ENCODE measurements around the gene PRCC. TPM values are rescaled to one million over a fixed set of nuclear protein-coding genes. Genes with fewer than 3 reads are reported as not detected.

PRCC gene
- total RNA-seq, 1 donor from 2014 or later = 79.1 TPM

- peak overlapping the region; percentile 96 for H3K27ac Mint-ChIP-seq
- H3K4me1 Mint-ChIP-seq (ENCODE audit: unreplicated experiment) = peaks cover 46% of the 10 kb centered on the region
Observed at GRCh38 chr1:156742801-156743200, 24.5 kb upstream of the PRCC start.

GRCh38 chr1:156743367-156744302, 23.7 kb upstream of the PRCC start:
- Mint-ChIP-seq H3K9me3 (no peaks in the 10 kb centered on the region), H3K4me1 (ENCODE audit: unreplicated experiment) (peaks cover 50% of the 10 kb centered on the region), H3K27me3 (no peaks in the 10 kb centered on the region), H3K36me3 (peaks cover 15% of the 10 kb centered on the region), H3K4me3 (no peak overlapping the region), H3K27ac (peak overlapping the region; percentile 23)
- no peak for DNase-seq (ENCODE audit: extremely low spot score, unreplicated experiment)
- TF ChIP-seq CTCF (conservative IDR thresholded peaks at IDR 0.05) = no peak

More at GRCh38 chr1:156742801-156743200, 24.5 kb upstream of the PRCC start:
- no peaks in the 10 kb centered on the region for H3K9me3 Mint-ChIP-seq
- DNase-seq (ENCODE audit: extremely low spot score, unreplicated experiment) = no peak
- no peak for TF ChIP-seq CTCF (conservative IDR thresholded peaks at IDR 0.05)
- H3K27me3 Mint-ChIP-seq = no peaks in the 10 kb centered on the region
- peaks cover 18% of the 10 kb centered on the region for H3K36me3 Mint-ChIP-seq
- no peak overlapping the region for H3K4me3 Mint-ChIP-seq

GRCh38 chr1:156744344-156744743, 23.0 kb upstream of the PRCC start:
- no peak overlapping the region for H3K4me3 Mint-ChIP-seq
- DNase-seq (ENCODE audit: extremely low spot score, unreplicated experiment) = no peak
- peaks cover 12% of the 10 kb centered on the region for H3K36me3 Mint-ChIP-seq
- TF ChIP-seq CTCF (conservative IDR thresholded peaks at IDR 0.05) = no peak
- no peaks in the 10 kb centered on the region for H3K9me3 Mint-ChIP-seq
- no peaks in the 10 kb centered on the region for H3K27me3 Mint-ChIP-seq
- H3K27ac Mint-ChIP-seq = no peak overlapping the region
- H3K4me1 Mint-ChIP-seq (ENCODE audit: unreplicated experiment) = peaks cover 54% of the 10 kb centered on the region

GRCh38 chr1:156744786-156745419, 22.4 kb upstream of the PRCC start:
- Mint-ChIP-seq H3K27ac (peak overlapping the region; percentile 99), H3K36me3 (peaks cover 12% of the 10 kb centered on the region), H3K4me3 (peak overlapping the region; percentile 95), H3K27me3 (no peaks in the 10 kb centered on the region), H3K9me3 (no peaks in the 10 kb centered on the region), H3K4me1 (ENCODE audit: unreplicated experiment) (peaks cover 55% of the 10 kb centered on the region)
- no peak for DNase-seq (ENCODE audit: extremely low spot score, unreplicated experiment)
- TF ChIP-seq CTCF (conservative IDR thresholded peaks at IDR 0.05) = no peak

GRCh38 chr1:156745881-156746280, 21.5 kb upstream of the PRCC start:
- TF ChIP-seq CTCF (conservative IDR thresholded peaks at IDR 0.05) = no peak
- Mint-ChIP-seq H3K4me1 (ENCODE audit: unreplicated experiment) (peaks cover 47% of the 10 kb centered on the region), H3K27me3 (no peaks in the 10 kb centered on the region), H3K9me3 (no peaks in the 10 kb centered on the region), H3K36me3 (peaks cover 12% of the 10 kb centered on the region), H3K4me3 (peak overlapping the region; percentile 95), H3K27ac (peak overlapping the region; percentile 99)
- DNase-seq (ENCODE audit: extremely low spot score, unreplicated experiment) = no peak

Data from type B pancreatic cell (in vitro differentiated cells).